ENCODE data around the gene MARCHF6. TPM values are rescaled to one million over a fixed set of nuclear protein-coding genes. Genes with fewer than 3 reads are reported as not detected.

The MARCHF6 gene
- total RNA-seq, 1 donor from 2014 or later = 136 TPM

- DNase-seq (no peak), ATAC-seq (no peak)
- Histone ChIP-seq H3K27ac (peak overlapping the region; percentile 98), H3K27me3 (ENCODE audit: low read depth) (no peaks in the 10 kb centered on the region), H3K4me3 (peak overlapping the region; percentile 84), H3K9me3 (no peaks in the 10 kb centered on the region), H3K4me1 (peaks cover 26% of the 10 kb centered on the region), H3K36me3 (no peaks in the 10 kb centered on the region)
- no peak for TF ChIP-seq CTCF (IDR thresholded peaks at IDR 0.05)
- intact Hi-C loops (cut with DNase I) = no loop called here
These were observed 1.8 kb downstream of the MARCHF6 start for GRCh38 chr5:10355071-10355889.

- H3K27me3 ChIP-seq (ENCODE audit: low read depth) = no peaks in the 10 kb centered on the region
- no peak overlapping the region for H3K27ac ChIP-seq
- H3K36me3 ChIP-seq = no peaks in the 10 kb centered on the region
- no peak overlapping the region for H3K4me3 ChIP-seq
- intact Hi-C loops (cut with DNase I) = no loop called here
- DNase-seq (no peak), ATAC-seq (no peak)
- no peak for TF ChIP-seq CTCF (IDR thresholded peaks at IDR 0.05)
- peaks cover 46% of the 10 kb centered on the region for H3K4me1 ChIP-seq
- H3K9me3 ChIP-seq = no peaks in the 10 kb centered on the region
These were observed 5.5 kb downstream of the MARCHF6 start for GRCh38 chr5:10358999-10359398.

GRCh38 chr5:10360686-10361085 lies 7.2 kb downstream of the MARCHF6 start:
- H3K27me3 ChIP-seq (ENCODE audit: low read depth) = no peaks in the 10 kb centered on the region
- ATAC-seq = no peak
- H3K9me3 ChIP-seq = no peaks in the 10 kb centered on the region
- H3K4me1 ChIP-seq = peaks cover 42% of the 10 kb centered on the region
- intact Hi-C loops (cut with DNase I) = no loop called here
- no peak for DNase-seq
- no peak overlapping the region for H3K4me3 ChIP-seq
- no peaks in the 10 kb centered on the region for H3K36me3 ChIP-seq
- H3K27ac ChIP-seq = no peak overlapping the region
- no peak for TF ChIP-seq CTCF (IDR thresholded peaks at IDR 0.05)

GRCh38 chr5:10363519-10364185 lies 10.2 kb downstream of the MARCHF6 start:
- Histone ChIP-seq H3K4me3 (no peak overlapping the region), H3K9me3 (no peaks in the 10 kb centered on the region), H3K27ac (no peak overlapping the region), H3K36me3 (no peaks in the 10 kb centered on the region), H3K27me3 (ENCODE audit: low read depth) (no peaks in the 10 kb centered on the region), H3K4me1 (peaks cover 39% of the 10 kb centered on the region)
- ATAC-seq = no peak
- intact Hi-C loops (cut with DNase I) = no loop called here
- TF ChIP-seq CTCF (IDR thresholded peaks at IDR 0.05) = no peak
- DNase-seq = no peak

- ATAC-seq = peak; percentile 27 to 41
- peak; percentile 29 for TF ChIP-seq CTCF (IDR thresholded peaks at IDR 0.05)
- H3K36me3 ChIP-seq = no peaks in the 10 kb centered on the region
- no peak overlapping the region for H3K4me3 ChIP-seq
- DNase-seq = no peak
- no peak overlapping the region for H3K27ac ChIP-seq
- intact Hi-C loops (cut with DNase I) = no loop called here
- no peaks in the 10 kb centered on the region for H3K27me3 ChIP-seq (ENCODE audit: low read depth)
- no peaks in the 10 kb centered on the region for H3K9me3 ChIP-seq
- peaks cover 39% of the 10 kb centered on the region for H3K4me1 ChIP-seq
These were observed 10.7 kb downstream of the MARCHF6 start for GRCh38 chr5:10364186-10364689.

Data from lower lobe of right lung (tissue), 2 donors.